ENCODE data around the gene PKHD1.

DNA sequence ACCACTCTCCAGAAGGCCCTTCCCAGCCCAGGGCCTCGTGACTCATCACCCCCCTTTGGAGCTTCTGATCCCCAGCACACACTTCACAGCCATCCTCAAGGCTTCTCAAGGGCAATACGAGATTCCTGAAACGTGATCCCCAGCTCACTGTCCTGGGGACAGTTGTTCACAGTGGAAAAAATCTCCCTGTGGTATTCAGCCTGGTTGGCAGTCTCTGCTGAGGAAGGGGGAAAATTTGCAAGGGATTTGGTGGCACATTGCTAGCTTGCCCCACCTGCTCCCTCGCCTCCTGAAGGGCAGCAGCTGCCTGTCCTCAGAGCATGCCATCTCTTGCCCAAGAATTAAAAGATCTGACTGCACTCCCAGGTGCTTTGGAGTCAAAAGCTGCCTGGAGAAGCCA lies 20.7 kb upstream of the PKHD1 start:
- TF ChIP-seq, protein P1, sequence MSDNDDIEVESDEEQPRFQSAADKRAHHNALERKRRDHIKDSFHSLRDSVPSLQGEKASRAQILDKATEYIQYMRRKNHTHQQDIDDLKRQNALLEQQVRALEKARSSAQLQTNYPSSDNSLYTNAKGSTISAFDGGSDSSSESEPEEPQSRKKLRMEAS (IDR thresholded peaks at IDR 0.05): no peak
- no peak for TF ChIP-seq RBBP5 (IDR thresholded peaks at IDR 0.05; ENCODE audit: borderline replicate concordance, low read depth, low read length)

Data from H1 (cell line).